GM18507 (cell line): ENCODE results near the gene ECSCR.

Experiments used
- DNase-seq: peaks from one replicate; pipeline ENCODE4 v3.0.0; 2011; ENCODE audit warnings: low read depth; ENCODE audit not compliant: insufficient read length; ENCODE audit errors: extremely low spot score
- FAIRE-seq: peaks from 2 replicates; lab custom pipeline; 2011; peaks lifted over from hg19 to GRCh38; lab: Jason Lieb, UNC

Gene ECSCR

DNA sequence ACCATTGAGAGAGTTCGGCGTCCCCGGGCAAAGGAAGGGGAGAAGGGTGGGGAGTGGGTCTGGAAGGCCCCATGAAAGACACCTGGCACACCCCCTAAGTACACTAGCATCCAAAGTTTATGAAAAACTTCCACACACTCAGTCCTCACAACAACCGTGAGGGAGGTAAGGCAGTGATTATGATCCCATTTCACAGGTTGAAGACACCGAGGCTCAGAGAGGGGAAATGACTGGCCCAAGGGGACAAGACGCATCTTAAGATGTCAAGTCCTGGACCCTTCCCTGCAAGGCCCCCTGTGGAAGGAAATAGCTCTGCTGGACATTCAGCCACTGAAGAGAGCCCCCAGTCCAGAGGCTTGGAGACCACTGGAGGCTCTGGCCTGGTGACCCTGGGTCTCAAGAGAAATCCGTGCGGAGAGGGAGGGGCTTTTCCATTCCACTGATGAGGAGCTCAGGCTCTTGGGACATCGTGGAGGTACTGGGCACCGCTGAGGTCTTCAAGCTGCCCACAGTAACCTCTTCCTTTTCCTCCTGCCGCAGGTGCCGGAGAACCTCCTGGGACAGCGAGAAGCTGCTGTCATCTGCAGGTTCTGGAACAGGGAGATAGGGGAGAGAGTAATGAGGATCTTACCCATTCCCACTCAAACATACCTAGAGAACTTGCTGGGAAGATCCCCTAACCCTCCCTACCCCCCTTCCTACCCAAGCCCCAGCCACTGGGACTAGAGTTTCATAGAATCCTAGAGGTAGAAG, 13.5 kb upstream of the ECSCR start:
- FAIRE-seq (no peak), DNase-seq (no peak)

DNA sequence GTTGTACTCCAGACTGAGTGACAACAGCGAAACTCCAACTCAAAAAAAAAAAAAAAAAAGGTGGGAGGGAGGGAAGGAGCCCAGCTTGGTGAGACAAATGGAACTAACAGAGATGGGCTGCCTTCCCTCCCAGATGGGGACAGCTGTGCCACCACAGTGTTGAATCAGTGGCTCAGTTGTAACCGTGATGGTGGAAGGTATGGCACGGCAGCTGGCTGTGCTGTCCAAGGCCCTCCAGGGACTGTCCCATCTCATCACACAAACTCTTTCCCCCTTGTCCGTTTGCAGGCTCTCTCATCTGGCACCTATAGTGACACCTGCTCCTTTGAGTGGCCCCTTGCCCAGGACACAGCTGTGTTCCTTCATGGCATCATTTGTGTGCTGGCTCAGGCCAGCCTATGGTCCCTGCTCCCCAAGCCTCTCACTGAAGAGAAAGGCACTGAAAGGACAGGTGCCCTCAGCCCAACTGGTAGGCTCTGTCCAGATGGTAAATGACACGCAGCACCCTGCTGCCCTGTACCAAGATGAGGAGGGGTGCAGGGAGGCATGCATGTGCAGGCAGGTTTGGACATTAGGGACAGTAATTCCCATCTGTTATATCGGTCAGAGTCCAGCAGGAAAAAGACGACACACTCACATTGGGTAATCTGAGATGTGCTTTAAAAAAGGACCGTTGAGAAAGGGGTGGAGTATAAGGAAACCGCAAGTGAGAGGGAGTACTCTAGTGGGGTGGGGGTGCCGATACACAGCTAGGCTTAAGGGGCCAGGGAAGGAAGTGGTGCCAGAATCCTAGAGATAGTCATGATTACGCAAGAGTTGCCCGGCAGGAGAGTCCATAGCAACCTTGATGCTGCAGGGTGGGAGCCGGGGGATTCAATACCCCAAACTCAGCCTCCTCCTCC, 12.6 kb upstream of the ECSCR start:
- no peak for DNase-seq
- FAIRE-seq, result no peak

DNA sequence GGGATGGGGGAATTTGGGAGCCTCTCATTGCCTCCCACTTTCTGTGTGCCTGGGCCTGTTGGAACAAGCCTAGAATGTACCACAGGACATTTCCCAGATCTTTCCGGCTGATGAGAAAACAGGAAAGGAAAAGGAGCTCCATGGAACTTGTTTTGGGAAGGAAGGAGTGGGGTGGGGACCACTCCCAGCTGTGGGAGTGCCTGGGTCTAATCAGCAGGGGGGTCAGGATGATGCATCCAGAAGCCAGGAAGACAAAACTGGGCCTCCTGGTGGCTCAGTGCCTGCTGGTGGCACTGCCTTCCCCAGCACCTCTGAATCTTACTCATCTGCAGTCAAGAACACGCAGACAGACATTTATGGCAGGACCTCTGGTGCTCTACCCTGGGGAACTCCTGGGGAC, 11.0 kb upstream of the ECSCR start:
- DNase-seq (no peak), FAIRE-seq (no peak)

DNA sequence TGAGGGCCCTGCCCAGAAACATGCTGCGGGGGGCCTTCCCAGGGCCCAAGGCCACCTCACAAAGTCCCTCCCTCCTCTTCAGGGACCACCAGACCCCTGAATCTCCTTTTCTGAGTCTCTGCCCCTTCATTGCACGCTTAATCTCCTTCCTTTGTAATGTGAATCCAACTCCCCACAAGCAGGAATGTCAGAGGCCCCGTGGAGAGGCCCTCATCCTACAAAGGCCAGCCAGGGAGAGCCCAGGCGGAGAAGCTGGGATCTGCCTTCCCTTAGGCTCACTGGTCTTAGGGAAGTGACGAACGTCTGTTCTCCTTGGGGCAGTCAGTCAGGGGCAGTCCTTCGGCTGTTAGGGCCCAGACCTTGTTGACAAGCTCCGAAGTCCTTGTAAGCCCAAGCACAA, 10.6 kb upstream of the ECSCR start:
- no peak for DNase-seq

DNA sequence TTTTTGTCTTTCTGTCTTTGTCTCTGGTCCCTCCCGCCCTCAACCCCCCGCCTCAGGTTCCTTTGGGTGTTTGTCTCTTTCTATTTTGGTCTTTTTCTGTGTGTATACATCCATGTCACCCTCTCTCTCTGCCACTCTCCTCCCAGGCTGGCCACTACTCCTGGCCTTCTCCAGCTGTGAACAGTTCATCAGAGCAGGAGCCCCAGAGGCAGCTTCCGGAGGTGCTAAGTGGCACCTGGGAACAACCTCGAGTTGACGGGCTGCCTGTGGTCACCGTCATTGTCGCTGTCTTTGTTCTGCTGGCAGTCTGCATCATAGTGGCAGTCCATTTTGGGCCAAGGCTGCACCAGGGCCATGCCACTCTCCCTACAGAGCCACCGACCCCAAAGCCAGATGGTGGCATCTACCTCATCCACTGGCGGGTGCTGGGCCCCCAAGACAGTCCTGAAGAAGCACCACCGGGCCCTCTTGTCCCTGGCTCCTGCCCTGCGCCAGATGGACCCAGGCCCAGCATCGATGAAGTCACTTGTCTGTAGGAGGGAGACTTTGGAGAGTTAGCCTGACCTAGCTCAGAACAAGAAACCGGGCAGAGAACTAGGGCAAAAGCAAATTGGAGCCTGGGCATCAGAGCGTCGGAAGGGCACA, 10.0 kb upstream of the ECSCR start:
- FAIRE-seq, result no peak
- DNase-seq, result no peak

More for the DNA sequence above, 10.6 kb upstream of the ECSCR start:
- FAIRE-seq, result no peak

DNA sequence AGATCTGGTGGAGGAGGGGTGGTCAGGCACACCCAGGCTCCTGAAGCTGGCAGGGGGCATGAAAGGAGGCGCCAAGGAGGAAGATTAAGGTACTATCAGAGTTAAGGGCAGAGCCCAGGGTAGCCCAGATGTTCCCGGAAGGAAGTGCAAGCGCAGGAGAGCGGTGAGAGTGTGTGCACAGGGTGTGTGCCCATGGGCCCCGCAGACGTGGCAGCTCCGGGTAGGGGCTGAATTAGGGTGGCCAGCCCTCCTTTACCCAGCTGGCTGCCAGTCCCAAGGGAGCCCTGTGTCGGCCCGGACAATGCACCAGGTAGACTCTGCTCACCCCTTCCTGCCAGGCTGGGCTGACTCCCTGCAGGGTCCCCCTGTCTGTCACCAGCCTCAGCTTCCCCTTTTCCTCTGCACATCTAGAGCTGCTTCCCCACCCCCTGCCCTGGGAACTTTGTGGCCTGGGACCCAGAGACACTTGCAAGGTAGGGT, 8.3 kb upstream of the ECSCR start, which contains the start of gene SMIM33:
TSS of gene SMIM33 (plus strand) at position 184 of the 480 bp plus-strand sequence. CDS start at position 302, 118 bp downstream.
- FAIRE-seq (no peak), DNase-seq (no peak)

DNA sequence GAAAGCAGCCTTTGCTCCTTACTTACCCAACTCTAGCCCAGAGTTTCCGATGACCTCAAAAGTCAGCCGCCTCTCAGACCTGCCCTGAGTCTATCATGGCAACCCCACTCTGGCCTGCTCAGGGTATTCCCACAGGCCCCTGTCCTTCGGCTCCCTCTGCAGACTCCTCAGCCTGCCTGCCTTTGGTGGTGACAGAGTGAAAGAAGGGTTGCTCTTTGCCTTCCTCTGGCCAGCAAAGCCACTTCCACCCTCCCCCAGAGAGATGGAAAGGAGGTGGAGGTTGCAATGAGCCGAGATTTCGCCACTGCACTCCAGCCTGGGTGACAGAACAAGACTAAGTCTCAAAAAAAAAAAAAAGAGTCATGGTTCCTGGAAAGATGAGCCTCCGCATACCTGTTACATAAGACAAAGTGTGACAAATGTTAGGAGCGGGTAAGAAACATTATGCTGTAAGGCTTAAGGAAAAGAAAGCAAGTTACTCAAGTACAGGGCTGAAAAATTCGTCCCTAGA, 5.9 kb upstream of the ECSCR start:
- FAIRE-seq, result no peak
- no peak for DNase-seq

DNA sequence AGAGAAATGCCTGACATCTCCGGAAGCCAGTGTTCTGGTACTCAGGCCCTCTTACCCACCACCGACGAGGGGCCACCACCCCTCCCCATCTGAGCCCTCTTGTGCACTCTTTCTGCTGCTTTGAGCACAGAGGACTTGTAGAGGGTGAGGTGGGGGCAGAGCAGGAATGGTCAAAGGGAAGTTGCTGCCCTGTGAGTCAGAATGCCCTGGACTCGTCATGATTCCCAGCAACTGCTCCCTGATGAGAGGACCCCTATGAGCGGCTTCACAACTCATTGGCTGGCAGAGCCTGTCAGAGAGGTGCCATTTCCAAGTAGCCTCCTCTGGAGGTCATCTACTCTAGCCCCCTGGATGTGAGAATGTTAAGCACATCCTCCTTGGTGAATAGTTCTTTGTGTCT, 845 bp downstream of the ECSCR start:
- FAIRE-seq, result no peak
- no peak for DNase-seq

DNA sequence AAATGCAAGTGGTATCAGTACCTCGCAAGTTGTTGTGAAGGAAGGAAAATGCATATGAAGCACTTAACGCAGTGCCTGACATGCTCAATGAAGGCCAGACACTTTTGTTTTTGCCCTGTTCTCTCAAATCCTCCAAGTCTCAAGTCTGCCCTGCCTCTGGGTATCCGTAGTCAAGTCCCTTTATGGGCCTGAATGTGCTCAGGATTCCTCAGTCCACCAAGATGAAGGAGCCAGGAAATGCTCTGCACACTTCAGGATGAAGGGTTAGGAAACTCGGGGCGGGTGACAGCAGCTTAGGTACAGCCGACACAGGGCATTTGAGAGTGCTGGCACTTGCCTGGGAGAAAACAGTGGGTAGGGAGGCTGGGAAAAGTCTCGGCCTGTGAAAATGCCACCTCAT, 1.4 kb downstream of the ECSCR start:
- no peak for FAIRE-seq
- DNase-seq, result no peak

DNA sequence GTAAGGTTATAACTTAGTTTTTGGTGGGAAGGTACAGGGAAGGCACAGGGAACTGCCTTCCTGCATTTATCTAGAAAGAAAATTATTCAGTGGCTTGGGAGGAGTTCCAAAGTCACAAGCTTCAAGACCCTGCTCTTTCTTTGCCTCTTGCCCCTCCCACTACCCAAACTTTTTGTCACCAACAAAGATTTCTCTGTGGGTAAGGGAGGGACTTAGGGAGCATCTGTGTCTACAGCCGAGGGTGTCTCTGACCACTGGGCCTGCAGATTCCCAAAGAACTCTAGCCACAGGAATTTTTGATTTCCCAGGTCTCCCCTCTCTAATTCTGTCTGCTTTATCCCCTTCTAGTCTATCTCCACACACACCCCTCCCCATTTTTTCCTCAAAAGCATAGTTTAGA, 2.1 kb downstream of the ECSCR start:
- FAIRE-seq (no peak), DNase-seq (no peak)

DNA sequence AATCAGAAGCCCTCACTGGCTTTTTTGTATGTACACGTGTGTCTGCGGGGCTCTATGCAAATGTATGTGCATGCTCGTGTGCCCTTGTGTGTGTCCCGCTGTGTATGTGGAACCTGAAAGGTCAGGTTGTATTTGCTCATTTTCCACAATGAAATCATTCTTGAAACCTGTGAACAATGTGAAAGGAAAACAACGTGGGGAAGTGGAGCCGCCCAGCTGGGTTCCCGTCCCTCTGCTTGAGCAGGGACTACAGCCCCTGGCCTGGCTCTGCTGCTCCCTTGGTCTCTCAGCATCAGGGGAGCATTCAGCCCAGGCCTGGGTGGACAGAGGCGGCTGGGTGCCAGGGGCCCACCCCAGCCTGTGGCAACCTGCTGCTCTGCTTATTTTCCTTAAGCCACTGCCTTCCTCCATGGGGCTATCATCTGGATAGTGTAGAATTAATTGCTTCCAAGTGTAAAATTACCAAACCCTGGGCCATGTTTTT, 3.0 kb downstream of the ECSCR start:
- DNase-seq, result no peak
- FAIRE-seq, result no peak

DNA sequence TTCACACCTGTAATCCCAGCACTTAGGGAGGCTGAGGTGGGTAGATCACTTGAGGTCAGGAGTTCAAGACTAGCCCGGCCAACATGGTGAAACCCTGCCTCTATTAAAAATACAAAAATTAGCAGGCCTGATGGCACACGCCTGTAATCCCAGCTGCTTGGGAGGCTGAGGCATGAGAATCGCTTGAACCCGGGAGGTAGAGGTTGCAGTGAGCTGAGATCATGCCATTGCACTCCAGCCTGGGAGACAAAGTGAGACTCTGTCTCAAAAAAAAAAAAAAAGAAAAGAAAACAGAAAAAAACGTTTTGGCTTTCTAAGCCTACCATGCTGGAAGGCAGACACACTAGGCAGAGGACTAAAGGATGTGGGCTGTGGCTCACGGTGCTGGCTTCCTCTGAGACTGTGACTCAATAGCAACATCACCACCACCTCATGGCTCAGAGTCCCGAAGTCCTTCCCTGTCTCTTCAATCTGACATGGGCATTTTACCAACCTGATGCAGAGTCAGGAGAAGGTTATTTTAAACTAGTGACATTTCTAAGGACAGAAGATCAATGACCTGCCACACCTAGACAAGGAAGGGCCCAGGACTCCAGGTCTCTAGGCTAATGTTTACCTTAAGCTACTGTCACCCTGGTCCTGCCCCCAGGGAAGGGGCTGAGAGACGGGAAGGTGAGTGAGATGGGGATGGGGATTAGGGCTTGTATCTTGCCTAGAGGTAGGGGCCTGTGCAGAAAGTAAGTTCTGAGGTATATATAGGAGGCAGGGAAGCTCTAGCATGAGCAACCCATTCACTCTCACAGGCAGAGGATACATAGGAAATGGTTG, 3.7 kb downstream of the ECSCR start:
- FAIRE-seq, result peak; percentile 83
- no peak for DNase-seq

DNA sequence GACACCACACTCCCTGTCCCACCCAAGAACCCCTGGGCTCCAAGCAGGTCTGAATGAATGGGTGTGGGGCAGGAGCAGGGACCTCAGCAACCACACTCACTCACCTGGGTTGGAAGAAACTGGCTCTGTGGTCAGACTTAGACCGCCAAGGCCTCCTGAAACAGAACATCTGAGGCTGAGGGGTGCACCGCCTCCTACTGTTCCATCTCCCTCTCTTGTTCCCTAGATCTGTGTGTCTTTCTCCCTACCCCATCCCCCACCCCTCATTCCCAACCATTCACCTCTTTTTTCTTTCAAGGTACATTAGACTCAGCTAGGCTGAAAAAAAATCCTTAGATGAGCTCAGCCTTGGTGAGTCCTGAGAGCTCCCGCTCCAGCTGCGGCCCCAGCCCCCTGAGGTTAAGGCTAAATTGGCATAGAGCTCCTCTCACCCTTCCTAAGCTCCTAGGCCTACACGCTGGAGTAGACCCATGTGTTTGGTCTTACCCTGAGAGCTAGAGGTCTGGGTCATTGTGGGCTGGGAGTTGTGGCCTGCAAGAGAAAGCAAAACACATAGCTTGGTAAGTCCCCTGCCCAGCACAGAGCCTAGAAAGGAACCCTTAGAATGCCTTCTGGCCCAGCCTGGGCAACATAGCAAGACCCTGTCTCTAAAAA, 4.8 kb downstream of the ECSCR start:
- FAIRE-seq (no peak), DNase-seq (no peak)

DNA sequence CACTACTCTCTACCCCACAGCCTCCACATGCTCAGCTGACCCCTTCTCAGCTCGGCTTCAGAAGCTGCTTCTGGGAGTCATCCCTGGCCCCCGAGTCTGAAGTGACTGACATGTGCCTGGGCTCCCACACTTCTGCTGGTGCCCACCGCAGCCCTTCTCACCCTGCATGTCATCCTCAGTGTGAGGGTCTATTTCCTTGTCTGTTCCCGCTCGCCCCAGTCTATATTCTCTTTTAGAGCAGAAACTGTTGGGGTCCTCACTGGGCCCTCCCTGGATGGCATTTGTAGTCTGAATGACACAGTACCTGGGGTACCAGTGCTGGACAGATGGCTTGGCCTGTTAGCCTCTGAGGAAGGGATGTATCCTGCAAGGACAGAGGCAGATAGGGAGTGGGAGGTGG, 5.3 kb downstream of the ECSCR start:
- FAIRE-seq (no peak), DNase-seq (no peak)

DNA sequence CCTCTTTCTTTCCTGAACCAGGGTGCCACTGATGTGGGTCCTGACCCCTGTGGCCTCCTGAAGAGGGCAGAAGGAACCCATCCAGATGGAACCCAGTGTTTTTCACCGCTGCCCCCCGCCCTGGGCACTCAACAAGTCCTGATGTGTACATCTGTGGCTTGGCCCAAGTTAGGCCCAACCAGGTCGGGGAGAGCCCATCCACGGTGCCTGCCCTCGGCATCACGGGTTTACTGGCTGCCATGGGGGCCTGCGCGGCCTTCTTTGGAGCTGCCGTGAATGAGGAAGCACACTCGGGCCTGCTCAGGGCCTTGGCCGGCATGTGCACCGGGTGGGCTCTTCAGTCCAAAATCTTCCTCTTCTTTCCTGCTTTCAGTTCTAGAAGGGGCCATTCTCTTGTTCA, 5.8 kb downstream of the ECSCR start:
- FAIRE-seq, result no peak

DNA sequence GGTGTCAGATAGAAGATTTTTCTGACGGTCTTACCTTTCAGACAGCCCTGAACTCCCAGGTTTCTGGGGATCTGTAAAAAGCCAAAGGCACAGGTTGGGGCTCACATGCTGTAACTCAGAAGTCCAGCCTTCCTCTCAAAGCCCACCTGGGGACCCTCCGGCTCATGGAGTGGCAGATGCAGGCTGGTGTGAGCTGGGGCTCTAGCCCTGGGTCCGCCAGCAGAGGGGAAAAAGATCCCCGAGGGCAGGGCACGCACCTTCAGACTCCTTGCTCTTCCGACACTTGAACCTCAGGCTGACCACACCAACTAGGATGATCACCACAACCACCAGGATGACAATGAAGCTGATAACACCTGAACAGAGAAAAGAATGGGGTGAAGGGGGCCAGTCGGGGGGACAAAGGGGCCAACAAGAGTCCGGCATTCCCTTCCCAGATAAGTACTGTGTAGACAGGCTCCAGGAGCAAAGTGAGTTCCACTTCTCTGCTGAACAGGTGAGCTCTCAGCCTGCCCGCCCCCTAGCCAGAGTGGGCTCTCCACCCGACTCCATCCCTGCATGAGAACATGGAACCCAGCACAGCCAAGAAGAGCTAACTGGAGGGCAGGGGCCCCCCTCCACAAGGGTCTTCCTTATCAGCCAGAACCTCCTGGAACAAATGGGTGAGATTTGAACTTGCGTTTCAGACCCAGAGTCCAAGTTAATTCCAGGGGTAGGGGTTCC, 7.8 kb downstream of the ECSCR start:
- DNase-seq (no peak), FAIRE-seq (no peak)

More for the DNA sequence above, 5.8 kb downstream of the ECSCR start:
- no peak for DNase-seq

DNA sequence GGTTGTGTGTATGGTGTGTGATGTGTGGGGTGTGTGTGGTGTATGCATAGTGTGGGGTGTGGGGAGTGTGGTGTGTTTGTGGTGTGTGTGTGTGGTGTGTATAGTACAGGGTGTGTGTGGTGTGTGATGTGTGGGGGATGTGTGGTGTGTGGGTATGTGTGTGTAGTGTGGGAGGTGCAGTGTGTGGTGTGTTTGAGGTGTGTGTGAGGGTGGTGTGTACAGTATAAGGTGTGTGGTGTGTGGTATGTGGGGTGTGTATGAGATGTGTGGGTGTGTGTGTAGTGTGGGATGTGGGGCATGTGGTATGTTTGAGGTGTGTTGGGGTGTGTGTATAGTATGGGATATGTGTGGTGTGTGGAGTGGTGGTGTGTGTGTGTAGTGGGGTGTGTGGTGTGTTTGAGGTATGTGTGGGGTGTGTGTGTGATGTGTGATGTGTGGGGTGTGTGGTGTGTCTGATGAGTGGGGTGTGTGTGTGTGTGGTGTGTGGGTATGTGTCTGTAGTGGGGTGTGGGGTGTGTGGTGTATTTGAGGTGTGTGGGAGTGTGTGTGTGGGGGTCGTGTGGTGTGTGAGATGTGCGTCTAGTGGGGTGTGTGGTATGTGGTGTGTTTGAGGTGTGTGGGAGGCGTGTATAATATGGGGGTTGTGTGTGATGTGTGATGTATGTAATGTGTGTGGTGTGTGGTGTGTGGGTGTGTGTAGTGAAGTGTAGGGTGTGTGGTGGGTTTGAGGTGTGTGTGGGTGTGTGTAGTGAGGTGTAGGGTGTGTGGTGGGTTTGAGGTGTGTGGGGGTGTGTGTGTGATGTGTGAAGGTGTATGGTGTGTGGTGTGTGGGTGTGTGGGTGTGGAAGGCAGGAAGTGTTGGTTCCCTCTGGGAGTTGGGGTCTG, 8.6 kb downstream of the ECSCR start:
- FAIRE-seq, result no peak
- DNase-seq, result no peak
